ENCODE results near the gene CLEC2D. TPM values are rescaled to one million over a fixed set of nuclear protein-coding genes. Genes with fewer than 3 reads are reported as not detected.

The CLEC2D gene
- total RNA-seq, 2 experiments from 2014 or later = 176 to 184 TPM

- Mint-ChIP-seq H3K4me1 (ENCODE audit: low read depth) (peaks cover 36% of the 10 kb centered on the region), H3K4me3 (no peak overlapping the region), H3K9me3 (no peaks in the 10 kb centered on the region), H3K27me3 (ENCODE audit: low read depth) (peaks cover 4% of the 10 kb centered on the region), H3K36me3 (ENCODE audit: low read depth) (no peaks in the 10 kb centered on the region), H3K27ac (no peak overlapping the region)
- DNase-seq = no peak
- CTCF ChIA-PET = interaction anchor here (2.9 kb wide), 1 partner anchor 11 kb away, joined by 10 read pairs; no protein-coding TSS in a partner anchor
- intact Hi-C loops (cut with micrococcal nuclease) = no loop called here
These were observed 49.5 kb downstream of the CLEC2D start for GRCh38 chr12:9718968-9719367.

DNA sequence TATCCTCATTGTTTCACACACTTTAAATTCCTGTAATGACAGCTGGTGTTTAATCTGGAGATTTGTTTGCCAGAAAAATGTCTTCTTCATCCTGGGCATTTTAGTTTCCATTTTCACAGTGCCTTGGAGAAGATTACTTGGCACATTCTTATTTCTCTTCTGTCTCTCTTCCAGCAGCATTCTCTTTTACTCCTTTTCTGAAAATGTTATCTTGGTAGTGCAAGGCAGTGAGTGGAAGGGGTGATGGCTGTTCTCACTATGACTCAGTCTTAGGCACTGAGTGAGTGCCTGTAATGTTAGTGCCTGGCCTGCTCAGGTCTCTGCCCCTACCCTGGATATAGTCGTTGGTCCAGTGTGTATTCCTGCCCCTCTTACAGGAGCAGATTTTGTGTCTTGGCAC lies 50.3 kb downstream of the CLEC2D start:
- DNase-seq = no peak
- Mint-ChIP-seq H3K27me3 (ENCODE audit: low read depth) (peaks cover 4% of the 10 kb centered on the region), H3K36me3 (ENCODE audit: low read depth) (no peaks in the 10 kb centered on the region), H3K4me1 (ENCODE audit: low read depth) (peaks cover 38% of the 10 kb centered on the region), H3K4me3 (no peak overlapping the region), H3K9me3 (no peaks in the 10 kb centered on the region), H3K27ac (no peak overlapping the region)
- CTCF ChIA-PET = interaction anchor here (2.9 kb wide), 1 partner anchor 12 kb away, joined by 10 read pairs; no protein-coding TSS in a partner anchor
- intact Hi-C loops (cut with micrococcal nuclease) = no loop called here

- CTCF ChIA-PET = interaction anchor here (1.9 kb wide), 1 partner anchor 13 kb away, joined by 12 read pairs; no protein-coding TSS in a partner anchor
- Mint-ChIP-seq H3K36me3 (ENCODE audit: low read depth) (no peaks in the 10 kb centered on the region), H3K9me3 (no peaks in the 10 kb centered on the region), H3K4me3 (no peak overlapping the region), H3K27me3 (ENCODE audit: low read depth) (peaks cover 4% of the 10 kb centered on the region), H3K4me1 (ENCODE audit: low read depth) (peaks cover 29% of the 10 kb centered on the region), H3K27ac (no peak overlapping the region)
- intact Hi-C loops (cut with micrococcal nuclease) = no loop called here
- DNase-seq = no peak
These were observed 52.0 kb downstream of the CLEC2D start for GRCh38 chr12:9721394-9722092.

DNA sequence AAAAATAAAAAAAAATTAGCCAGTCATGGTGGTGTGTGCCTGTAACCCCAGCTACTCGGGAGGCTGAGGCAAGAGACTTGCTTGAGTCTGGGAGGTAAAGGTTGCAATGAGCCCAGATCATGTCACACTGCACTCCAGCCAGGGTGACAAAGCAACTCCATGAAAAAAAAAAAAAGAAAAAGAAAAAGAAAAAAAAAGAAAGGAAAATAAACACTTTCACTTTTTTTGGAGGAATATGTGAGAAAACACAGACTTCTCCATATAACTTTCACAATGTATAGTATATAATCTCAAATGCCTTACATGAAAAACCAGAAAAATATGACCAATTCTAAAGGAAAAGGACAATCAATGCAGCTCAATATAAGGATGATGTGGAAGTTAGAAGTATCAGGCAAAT lies 54.5 kb downstream of the CLEC2D start:
- no peaks in the 10 kb centered on the region for H3K36me3 Mint-ChIP-seq (ENCODE audit: low read depth)
- peaks cover 4% of the 10 kb centered on the region for H3K27me3 Mint-ChIP-seq (ENCODE audit: low read depth)
- H3K4me1 Mint-ChIP-seq (ENCODE audit: low read depth) = peaks cover 29% of the 10 kb centered on the region
- H3K4me3 Mint-ChIP-seq = no peak overlapping the region
- no peaks in the 10 kb centered on the region for H3K9me3 Mint-ChIP-seq
- H3K27ac Mint-ChIP-seq = no peak overlapping the region
- intact Hi-C loops (cut with micrococcal nuclease) = no loop called here
- no peak for DNase-seq
- CTCF ChIA-PET = interaction anchor here (0.7 to 2.3 kb wide), 4 partner anchors 13 to 90 kb away, joined by 5 to 11 read pairs (median 6); no protein-coding TSS in a partner anchor

DNA sequence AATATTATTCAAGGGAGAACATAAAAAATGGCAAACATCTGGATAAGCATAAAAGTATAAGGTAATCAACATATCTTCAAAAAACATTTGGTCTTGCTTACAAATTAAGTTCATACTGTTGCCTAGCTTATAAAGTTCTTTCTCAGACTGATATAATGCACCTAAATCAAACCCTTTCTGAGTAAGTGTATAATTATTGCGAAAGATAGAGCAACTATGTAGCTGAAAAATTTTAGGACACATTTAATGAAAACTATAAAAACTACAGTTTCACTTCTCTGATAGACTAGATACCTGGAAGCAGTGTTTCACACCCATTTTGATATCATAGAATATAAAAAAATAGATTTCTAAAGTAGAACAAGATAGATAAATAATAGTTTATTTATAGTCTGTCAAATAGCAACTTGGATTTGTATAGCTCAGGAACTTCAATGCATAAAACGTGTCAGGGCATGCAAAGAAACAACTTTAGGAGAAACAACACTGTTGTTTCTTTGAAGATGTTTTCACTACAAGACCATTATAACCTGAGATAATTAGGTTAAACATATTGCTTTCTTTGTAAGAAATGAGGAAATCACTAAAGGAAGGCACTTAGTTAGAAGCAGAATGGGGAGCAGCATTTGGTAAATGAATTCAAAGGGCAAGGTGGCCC lies 55.8 kb downstream of the CLEC2D start:
- Mint-ChIP-seq H3K4me1 (ENCODE audit: low read depth) (peaks cover 28% of the 10 kb centered on the region), H3K27ac (no peak overlapping the region), H3K27me3 (ENCODE audit: low read depth) (peaks cover 4% of the 10 kb centered on the region), H3K9me3 (no peaks in the 10 kb centered on the region), H3K4me3 (no peak overlapping the region), H3K36me3 (ENCODE audit: low read depth) (no peaks in the 10 kb centered on the region)
- CTCF ChIA-PET = interaction anchor here (0.6 to 2.3 kb wide), 5 partner anchors 14 to 92 kb away, joined by 4 to 11 read pairs (median 5); no protein-coding TSS in a partner anchor
- DNase-seq = no peak
- intact Hi-C loops (cut with micrococcal nuclease) = no loop called here

- intact Hi-C loops (cut with micrococcal nuclease) = no loop called here
- CTCF ChIA-PET = no interaction called here
- Mint-ChIP-seq H3K27ac (no peak overlapping the region), H3K36me3 (ENCODE audit: low read depth) (no peaks in the 10 kb centered on the region), H3K27me3 (ENCODE audit: low read depth) (peaks cover 4% of the 10 kb centered on the region), H3K9me3 (no peaks in the 10 kb centered on the region), H3K4me1 (ENCODE audit: low read depth) (peaks cover 32% of the 10 kb centered on the region), H3K4me3 (no peak overlapping the region)
- no peak for DNase-seq
These were observed 58.3 kb downstream of the CLEC2D start for GRCh38 chr12:9727813-9728212.

DNA sequence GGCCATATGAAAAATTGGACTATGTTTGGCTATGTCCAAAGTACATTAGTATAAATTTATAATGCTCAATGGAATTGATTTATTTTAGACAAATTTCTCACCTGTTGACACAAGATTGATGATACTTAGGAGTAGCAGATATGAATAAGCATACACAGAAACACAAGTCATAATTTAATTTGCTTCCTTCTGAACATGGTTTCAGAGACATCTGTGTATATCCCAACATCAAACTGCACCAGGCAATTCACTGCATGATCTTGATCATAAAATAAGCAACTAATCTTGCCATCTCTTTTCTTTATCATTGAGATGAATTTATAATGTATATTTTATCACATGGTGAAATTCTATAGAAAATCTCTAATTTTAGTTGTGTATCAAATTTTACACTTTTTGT lies 59.6 kb downstream of the CLEC2D start:
- Mint-ChIP-seq H3K27ac (no peak overlapping the region), H3K9me3 (no peaks in the 10 kb centered on the region), H3K4me3 (no peak overlapping the region), H3K27me3 (ENCODE audit: low read depth) (no peaks in the 10 kb centered on the region), H3K36me3 (ENCODE audit: low read depth) (no peaks in the 10 kb centered on the region), H3K4me1 (ENCODE audit: low read depth) (peaks cover 39% of the 10 kb centered on the region)
- intact Hi-C loops (cut with micrococcal nuclease) = no loop called here
- no peak for DNase-seq
- CTCF ChIA-PET = interaction anchor here (0.6 to 2.8 kb wide), 4 partner anchors 13 to 96 kb away, joined by 3 to 15 read pairs (median 5); no protein-coding TSS in a partner anchor

- H3K4me1 Mint-ChIP-seq (ENCODE audit: low read depth) = peaks cover 39% of the 10 kb centered on the region
- H3K27me3 Mint-ChIP-seq (ENCODE audit: low read depth) = no peaks in the 10 kb centered on the region
- H3K9me3 Mint-ChIP-seq = no peaks in the 10 kb centered on the region
- no peak for DNase-seq
- H3K36me3 Mint-ChIP-seq (ENCODE audit: low read depth) = no peaks in the 10 kb centered on the region
- intact Hi-C loops (cut with micrococcal nuclease) = no loop called here
- CTCF ChIA-PET = interaction anchor here (0.9 to 2.8 kb wide), 6 partner anchors 12 to 96 kb away, joined by 3 to 15 read pairs (median 4); no protein-coding TSS in a partner anchor
- H3K27ac Mint-ChIP-seq = no peak overlapping the region
- H3K4me3 Mint-ChIP-seq = no peak overlapping the region
These were observed 60.5 kb downstream of the CLEC2D start for GRCh38 chr12:9730011-9730410.

- CTCF ChIA-PET = interaction anchor here (0.9 to 2.8 kb wide), 4 partner anchors 12 to 96 kb away, joined by 3 to 15 read pairs (median 5); no protein-coding TSS in a partner anchor
- Mint-ChIP-seq H3K4me1 (ENCODE audit: low read depth) (peaks cover 39% of the 10 kb centered on the region), H3K36me3 (ENCODE audit: low read depth) (no peaks in the 10 kb centered on the region), H3K4me3 (peak overlapping the region; percentile 36), H3K9me3 (peaks cover under 1% of the 10 kb centered on the region), H3K27ac (peak overlapping the region; percentile 36), H3K27me3 (ENCODE audit: low read depth) (no peaks in the 10 kb centered on the region)
- intact Hi-C loops (cut with micrococcal nuclease) = no loop called here
- no peak for DNase-seq
These were observed 61.1 kb downstream of the CLEC2D start for GRCh38 chr12:9730591-9730990.

DNA sequence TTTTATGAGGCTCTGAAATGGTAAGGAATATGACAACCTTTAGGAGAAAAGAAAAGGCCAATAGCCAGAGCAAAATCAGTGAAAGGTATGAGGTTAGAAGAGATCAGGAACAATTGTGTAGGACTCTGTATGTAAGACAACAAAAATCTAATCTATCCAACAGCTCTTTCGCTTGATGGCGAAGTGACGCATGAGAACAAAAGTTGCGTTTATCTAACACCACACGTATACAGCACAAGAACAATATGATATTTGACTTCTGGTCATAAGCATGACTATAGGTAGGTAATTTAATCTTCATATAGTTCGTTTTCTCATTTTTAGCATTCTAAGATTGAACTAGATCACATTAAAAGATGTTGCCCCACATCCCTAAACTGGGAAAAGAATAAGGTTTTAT lies 61.9 kb downstream of the CLEC2D start:
- no peaks in the 10 kb centered on the region for H3K36me3 Mint-ChIP-seq (ENCODE audit: low read depth)
- intact Hi-C loops (cut with micrococcal nuclease) = no loop called here
- H3K27me3 Mint-ChIP-seq (ENCODE audit: low read depth) = no peaks in the 10 kb centered on the region
- no peak for DNase-seq
- CTCF ChIA-PET = interaction anchor here (2.8 kb wide), 1 partner anchor 11 kb away, joined by 15 read pairs; no protein-coding TSS in a partner anchor
- peaks cover 3% of the 10 kb centered on the region for H3K9me3 Mint-ChIP-seq
- H3K4me1 Mint-ChIP-seq (ENCODE audit: low read depth) = peaks cover 41% of the 10 kb centered on the region
- H3K27ac Mint-ChIP-seq = peak overlapping the region; percentile 12
- H3K4me3 Mint-ChIP-seq = peak overlapping the region; percentile 43

DNA sequence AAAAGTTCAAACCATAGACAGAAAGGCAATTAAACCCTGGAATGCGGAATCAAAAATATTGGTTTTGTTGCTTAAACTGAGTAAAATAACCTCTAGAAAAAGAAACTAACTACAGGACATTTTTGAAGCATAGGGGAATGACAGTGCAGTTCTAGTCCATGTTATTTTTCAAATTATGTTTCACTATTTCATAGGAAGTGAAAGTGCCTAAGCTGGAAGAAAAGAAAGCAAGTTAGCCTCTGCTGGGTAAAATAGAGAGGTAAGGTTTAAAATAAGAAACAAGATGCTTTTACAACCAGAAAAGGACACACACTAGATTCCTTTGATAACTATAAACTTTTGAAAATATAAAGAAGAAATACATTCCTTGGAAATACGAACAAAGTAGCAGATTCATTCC lies 62.3 kb downstream of the CLEC2D start:
- DNase-seq = no peak
- intact Hi-C loops (cut with micrococcal nuclease) = loop anchor here (2.0 kb wide), 2 partner anchors 25 to 487 kb away; no protein-coding TSS in a partner anchor
- Mint-ChIP-seq H3K27me3 (ENCODE audit: low read depth) (no peaks in the 10 kb centered on the region), H3K4me1 (ENCODE audit: low read depth) (peaks cover 44% of the 10 kb centered on the region), H3K4me3 (peak overlapping the region; percentile 43), H3K27ac (no peak overlapping the region), H3K36me3 (ENCODE audit: low read depth) (no peaks in the 10 kb centered on the region), H3K9me3 (peaks cover 3% of the 10 kb centered on the region)
- CTCF ChIA-PET = interaction anchor here (2.2 to 2.8 kb wide), 2 partner anchors 11 kb away, joined by 10 to 15 read pairs; no protein-coding TSS in a partner anchor

- DNase-seq = peak; percentile 44
- H3K27me3 Mint-ChIP-seq (ENCODE audit: low read depth) = no peaks in the 10 kb centered on the region
- CTCF ChIA-PET = interaction anchor here (0.6 to 2.2 kb wide), 4 partner anchors 8 to 361 kb away, joined by 3 to 10 read pairs (median 4); no protein-coding TSS in a partner anchor
- H3K4me3 Mint-ChIP-seq = peak within 1 kb of the TSS; percentile 63
- peaks cover 54% of the 10 kb centered on the region for H3K4me1 Mint-ChIP-seq (ENCODE audit: low read depth)
- intact Hi-C loops (cut with micrococcal nuclease) = loop anchor here (1.0 to 2.0 kb wide), 4 partner anchors 8 to 488 kb away; no protein-coding TSS in a partner anchor
- peak within 1 kb of the TSS; percentile 59 for H3K27ac Mint-ChIP-seq
- no peaks in the 10 kb centered on the region for H3K36me3 Mint-ChIP-seq (ENCODE audit: low read depth)
- peaks cover 3% of the 10 kb centered on the region for H3K9me3 Mint-ChIP-seq
These were observed 63.5 kb downstream of the CLEC2D start, which contains the start of gene CLECL1 for GRCh38 chr12:9732921-9733461. Gene CLECL1 (minus strand): TSS chr12:9733097.

Measured in activated naive CD4-positive, alpha-beta T cell treated with anti-CD3 and anti-CD28 coated beads for 36 hours (primary cell).